H1 (cell line): Measurements from ENCODE around the gene CELF2. TPM values are rescaled to one million over a fixed set of nuclear protein-coding genes. Genes with fewer than 3 reads are reported as not detected.

Source experiments
- CTCF ChIA-PET: fragments of 300-600 bp; sonication (Branson Sonifier 250); formaldehyde crosslinking; loops from one replicate; lab custom pipeline; 2021; ENCODE audit not compliant: partially characterized antibody; lab: Charles Lee
- POLR2A ChIA-PET: fragments of 300-600 bp; sonication (Branson Sonifier 250); formaldehyde crosslinking; loops from one replicate; lab custom pipeline; 2021; ENCODE audit warnings: inconsistent platforms; ENCODE audit not compliant: partially characterized antibody; lab: Charles Lee
- DNase-seq, 2 experiments: peaks; one replicate each; pipeline versions ENCODE4 v3.0.0 to v3.0.0-alpha.2; 2010 to 2022; ENCODE audit warnings: low spot score in 2 of 2, low read depth in 1 of 2, mixed read lengths in 1 of 2
- FAIRE-seq: peaks from 2 replicates; lab custom pipeline; 2011; peaks lifted over from hg19 to GRCh38; lab: Jason Lieb, UNC
- H2AFZ ChIP-seq: 2 replicates; pipeline ENCODE4 v1.8.1; 2012; ENCODE audit warnings: low read length, inconsistent platforms
- H2AK5ac ChIP-seq: 2 replicates; pipeline ENCODE4 v1.6.1; 2013; ENCODE audit warnings: low read depth, low read length
- H2BK120ac ChIP-seq: replicated peaks from 2 replicates; pipeline ENCODE3; 2013; ENCODE audit warnings: low read depth, low read length, inconsistent platforms
- H2BK12ac ChIP-seq: 2 replicates; pipeline ENCODE4 v1.6.1; 2013; ENCODE audit warnings: low read depth, low read length
- H2BK15ac ChIP-seq: 2 replicates; pipeline ENCODE4 v1.6.1; 2013; ENCODE audit warnings: low read length
- H2BK20ac ChIP-seq: 2 replicates; pipeline ENCODE4 v1.6.1; 2013; ENCODE audit warnings: low read length
- H2BK5ac ChIP-seq: 2 replicates; pipeline ENCODE4 v1.6.1; 2013; ENCODE audit warnings: low read depth, low read length
- H3K14ac ChIP-seq: 2 replicates; pipeline ENCODE4 v1.6.1; 2013; ENCODE audit warnings: inconsistent platforms; ENCODE audit not compliant: insufficient read length
- H3K18ac ChIP-seq: 2 replicates; pipeline ENCODE4 v1.6.1; 2013; ENCODE audit warnings: low read length; ENCODE audit errors: extremely low read depth
- H3K23ac ChIP-seq: 2 replicates; pipeline ENCODE4 v1.6.1; 2013; ENCODE audit warnings: inconsistent platforms; ENCODE audit not compliant: insufficient read length
- H3K23me2 ChIP-seq: 2 replicates; pipeline ENCODE4 v1.6.1; 2013; ENCODE audit warnings: low read depth, low read length
- H3K27ac ChIP-seq: 2 replicates; pipeline ENCODE4 v1.6.1; 2011; ENCODE audit warnings: low read depth, low read length, inconsistent platforms
- H3K27me3 ChIP-seq, 4 experiments: replicated peaks in 1 of 4; 1 replicate in 1 of 4; 2 replicates in 3 of 4; pipeline versions ENCODE4 v1.6.1 to v1.8.1; 2011 to 2013; ENCODE audit warnings: low read length in 3 of 4, mild to moderate bottlenecking in 3 of 4, inconsistent platforms in 2 of 4, mixed read lengths in 2 of 4, moderate library complexity in 1 of 4; ENCODE audit not compliant: control insufficient read depth in 3 of 4, insufficient read depth in 3 of 4; ENCODE audit errors: extremely low read depth in 1 of 4
- H3K36me3 ChIP-seq, 4 experiments: 2 replicates each; pipeline versions ENCODE4 v1.6.1 to v1.8.1; 2011 to 2013; ENCODE audit warnings: mild to moderate bottlenecking in 4 of 4, low read length in 3 of 4, moderate library complexity in 2 of 4, control low read depth in 1 of 4, inconsistent platforms in 1 of 4; ENCODE audit not compliant: insufficient read depth in 4 of 4, control insufficient read depth in 2 of 4
- H3K4ac ChIP-seq: replicated peaks from 2 replicates; pipeline ENCODE3; 2013; ENCODE audit warnings: low read length, low read depth, mixed read lengths, inconsistent platforms; ENCODE audit not compliant: insufficient read length
- H3K4me1 ChIP-seq, 4 experiments: replicated peaks in 1 of 4; 1 replicate in 1 of 4; 2 replicates in 3 of 4; pipeline versions ENCODE4 v1.6.1 to v1.8.1; 2011 to 2013; ENCODE audit warnings: low read length in 3 of 4, inconsistent platforms in 2 of 4, mixed read lengths in 1 of 4; ENCODE audit not compliant: insufficient read depth in 4 of 4, control insufficient read depth in 3 of 4
- H3K4me2 ChIP-seq, 2 experiments: 2 replicates each; pipeline versions ENCODE4 v1.6.1 to v1.8.1; 2011 to 2013; ENCODE audit warnings: low read depth in 2 of 2, low read length in 2 of 2, control low read depth in 1 of 2, inconsistent platforms in 1 of 2, mild to moderate bottlenecking in 1 of 2; ENCODE audit not compliant: insufficient read depth in 1 of 2
- H3K4me3 ChIP-seq, 4 experiments: fragments of 200-600, 300-600 bp in 1 of 4; sonication (generic), shearing (Covaris generic), sonication (Bioruptor Twin) in 1 of 4; 2 replicates each; pipeline versions ENCODE4 v1.5.1 to v1.8.1; 2011 to 2016; ENCODE audit warnings: low read length in 4 of 4, low read depth in 3 of 4, control low read depth in 2 of 4, inconsistent platforms in 2 of 4, mild to moderate bottlenecking in 2 of 4, mixed read lengths in 1 of 4, moderate library complexity in 1 of 4; ENCODE audit not compliant: insufficient read depth in 2 of 4; ENCODE audit errors: extremely low read depth in 1 of 4
- H3K56ac ChIP-seq: replicated peaks from 2 replicates; pipeline ENCODE3; 2013; ENCODE audit warnings: low read depth, mild to moderate bottlenecking, mixed read lengths, low read length, inconsistent platforms; ENCODE audit not compliant: insufficient read length
- H3K79me1 ChIP-seq: 2 replicates; pipeline ENCODE4 v1.6.1; 2013; ENCODE audit warnings: low read depth, low read length, control low read depth
- H3K79me2 ChIP-seq, 2 experiments: 2 replicates each; pipeline versions ENCODE4 v1.6.1 to v1.8.1; 2012 to 2013; ENCODE audit warnings: low read length in 2 of 2, mild to moderate bottlenecking in 2 of 2, inconsistent platforms in 1 of 2; ENCODE audit not compliant: insufficient read depth in 2 of 2, control insufficient read depth in 1 of 2
- H3K9ac ChIP-seq, 4 experiments: replicated peaks in 1 of 4; 1 replicate in 1 of 4; 2 replicates in 3 of 4; pipeline versions ENCODE4 v1.6.1 to v1.8.1; 2011 to 2013; ENCODE audit warnings: low read depth in 3 of 4, low read length in 3 of 4, control low read depth in 2 of 4, mild to moderate bottlenecking in 2 of 4, moderate library complexity in 2 of 4, inconsistent platforms in 1 of 4; ENCODE audit errors: extremely low read depth in 1 of 4
- H3K9me3 ChIP-seq, 2 experiments: 2 replicates each; pipeline versions ENCODE4 v1.6.1 to v1.8.1; 2012 to 2013; ENCODE audit warnings: mild to moderate bottlenecking in 2 of 2, moderate library complexity in 2 of 2, control low read depth in 1 of 2, inconsistent platforms in 1 of 2, low read depth in 1 of 2, low read length in 1 of 2, mixed read lengths in 1 of 2; ENCODE audit not compliant: insufficient read depth in 2 of 2
- H4K20me1 ChIP-seq, 2 experiments: replicated peaks in 1 of 2; 2 replicates each; pipeline versions ENCODE3 to v1.8.1; 2011 to 2013; ENCODE audit warnings: inconsistent platforms in 2 of 2, low read length in 2 of 2, mild to moderate bottlenecking in 1 of 2; ENCODE audit not compliant: insufficient read depth in 2 of 2, control insufficient read depth in 1 of 2
- H4K5ac ChIP-seq: 2 replicates; pipeline ENCODE4 v1.6.1; 2013; ENCODE audit warnings: low read length, low read depth, mixed read lengths, inconsistent platforms; ENCODE audit not compliant: insufficient read length
- H4K8ac ChIP-seq: 2 replicates; pipeline ENCODE4 v1.8.0; 2013; ENCODE audit warnings: mild to moderate bottlenecking, moderate library complexity, low read length, inconsistent platforms; ENCODE audit not compliant: insufficient read depth; ENCODE audit errors: extremely low read depth
- H4K91ac ChIP-seq: replicated peaks from 2 replicates; pipeline ENCODE3; 2013; ENCODE audit warnings: low read length, mixed read lengths, inconsistent platforms; ENCODE audit not compliant: insufficient read length
- JUND ChIP-seq: IDR thresholded peaks from 2 replicates; pipeline ENCODE4 v1.6.1; 2011; ENCODE audit warnings: mild to moderate bottlenecking, improper control_type of control experiment, low read length
- NANOG ChIP-seq: IDR thresholded peaks from 2 replicates; pipeline ENCODE4 v1.6.1; 2011; ENCODE audit warnings: low read length, low read depth, mild to moderate bottlenecking, inconsistent platforms; ENCODE audit not compliant: insufficient read depth, poor library complexity, severe bottlenecking
- WGBS, 2 experiments: shearing (Covaris generic) in 1 of 2; methylation state at CpG; one replicate each; pipeline versions ENCODE4 v1.1.6 to v1.1.7; 2013 to 2015; ENCODE audit warnings: low lambda C conversion rate in 2 of 2, mixed read lengths in 2 of 2, inconsistent platforms in 1 of 2, low coverage in 1 of 2, missing lambda C conversion rate in 1 of 2; ENCODE audit not compliant: insufficient replicate concordance in 2 of 2, insufficient coverage in 1 of 2, insufficient read length in 1 of 2; ENCODE audit errors: extremely low coverage in 1 of 2, missing lambda C conversion rate in 1 of 2; 5-methylcytosine and 5-hydroxymethylcytosine counted together
- polyA plus RNA-seq, 7 experiments: library from polyadenylated mRNA; depleted of rRNA in 3 of 7; stranded (reverse) in 5 of 7; unstranded in 2 of 7; fragments of >200 nt in 5 of 7; fragments of 200-250 nt in 2 of 7; gene quantifications; 1 replicate in 5 of 7; 2 replicates in 1 of 7; 4 replicates in 1 of 7; pipeline versions ENCODE4 v1.2.1 to v1.2.3, GENCODE V29; 2011 to 2013; ENCODE audit warnings: missing spikeins in 2 of 7, mixed read lengths in 2 of 7
- total RNA-seq: library from RNA; stranded (reverse); fragmentation: NEBNext Ultra II Directional; extraction: Animal tissue kit (Norgen Biotek cat#: 25700); gene quantifications from 2 replicates; pipeline ENCODE4 v1.2.1, GENCODE V29; 2021

The CELF2 gene
- total and polyA plus RNA-seq, 2 of the 8 experiments (the other 6 are each of a cell fraction or from before 2014, with no cell fraction given) = 18.3 to 22.7 TPM

- FAIRE-seq (no peak), DNase-seq (no peak)
- 87% methylated on average over 10 of the region's 10 CpGs; no CpG with 5 or more reads in 1 of the 2 experiments for WGBS, 2 experiments
- Histone ChIP-seq H2AFZ (no peak overlapping the region), H3K23ac (no peak overlapping the region), H3K27me3 (no peaks in the 10 kb centered on the region), H3K9me3 (no peaks in the 10 kb centered on the region), H2BK120ac (no peak overlapping the region), H3K23me2 (peaks cover 2% of the 10 kb centered on the region; the same call in 1 of the 2 replicates), H3K9ac (no peak overlapping the region), H3K4ac (no peak overlapping the region), H3K27ac (no peak overlapping the region), H3K4me1 (peaks cover 9 to 20% (median 15%) of the 10 kb centered on the region in 4 experiments), H4K5ac (no peak overlapping the region), H2BK15ac (no peak overlapping the region), H3K79me1 (peaks cover 4% of the 10 kb centered on the region; the same call in 1 of the 2 replicates), H3K4me3 (no peak overlapping the region), H2AK5ac (no peak overlapping the region), H2BK12ac (no peak overlapping the region), H3K14ac (no peak overlapping the region), H2BK5ac (no peak overlapping the region), H3K79me2 (0 out of 4 replicates have a peak, but pooled peaks cover 0 to 2% of the 10 kb centered on the region in 2 experiments), H4K8ac (no peak overlapping the region), H4K20me1 (no peaks in the 10 kb centered on the region), H3K18ac (no peak overlapping the region), H3K36me3 (no peaks in the 10 kb centered on the region), H3K4me2 (no peak overlapping the region), H2BK20ac (no peak overlapping the region), H3K56ac (no peak overlapping the region), H4K91ac (no peak overlapping the region)
- ChIA-PET CTCF (interaction anchor here (0.9 to 5.6 kb wide), 5 partner anchors 11 to 271 kb away, joined by 3 to 20 read pairs (median 3); no protein-coding TSS in a partner anchor), POLR2A (no interaction called here)
- TF ChIP-seq JUND (no peak), NANOG (no peak)
These were observed 81.0 kb downstream of the CELF2 start for GRCh38 chr10:11098666-11099065.
